ENCODE data around the gene CRIP2.

Gene CRIP2

DNA sequence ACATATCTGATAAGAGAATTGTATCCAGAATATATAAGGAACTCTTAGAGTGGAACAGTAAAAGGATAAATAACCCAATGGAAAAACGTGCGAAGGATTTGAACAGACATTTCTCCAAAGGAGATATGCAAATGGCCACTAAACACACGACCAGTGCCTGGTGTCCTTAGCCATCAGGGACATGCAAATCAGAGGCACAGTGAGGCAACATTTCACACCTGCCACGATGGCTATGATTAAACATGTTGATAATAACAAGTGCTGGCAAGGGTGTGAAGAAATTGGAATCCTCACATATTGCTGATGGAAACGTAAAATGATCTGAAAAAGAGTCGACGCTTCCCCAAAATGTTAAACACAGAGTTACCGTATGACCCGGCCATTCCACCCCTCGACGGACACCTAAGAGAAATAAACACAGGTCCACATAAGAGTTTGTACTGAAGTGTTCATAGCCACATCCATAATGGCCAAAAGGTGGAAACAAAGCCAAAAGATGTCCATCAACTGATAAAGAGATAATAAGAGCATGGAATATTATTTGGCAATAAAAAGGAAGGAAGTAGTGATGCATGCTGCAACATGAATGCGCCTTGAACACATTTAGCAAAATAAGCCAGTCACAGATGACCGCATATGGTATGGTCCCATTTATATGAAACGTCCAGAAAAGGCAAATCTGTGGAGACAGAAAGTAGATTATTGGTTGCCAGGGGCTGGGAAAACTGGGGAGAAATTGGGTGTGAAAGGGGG, 45.5 kb downstream of the CRIP2 start:
- Histone ChIP-seq H3K9me3 (ENCODE audit: control insufficient read depth, low read length) (no peaks in the 10 kb centered on the region), H3K27me3 (replicated peaks; ENCODE audit: control insufficient read depth, insufficient read depth, low read length, poor library complexity, severe bottlenecking) (no peaks in the 10 kb centered on the region)

GRCh38 chr14:105525326-105525725, 50.7 kb downstream of the CRIP2 start:
- Histone ChIP-seq H3K4me3 (ENCODE audit: insufficient read depth, low read depth, low read length, poor library complexity, severe bottlenecking) (no peak overlapping the region), H3K36me3 (ENCODE audit: control insufficient read depth, insufficient read depth, low read length) (no peaks in the 10 kb centered on the region), H3K27ac (ENCODE audit: insufficient read depth, low read length, poor library complexity, severe bottlenecking) (no peak overlapping the region), H3K9me3 (ENCODE audit: control insufficient read depth, low read length) (no peaks in the 10 kb centered on the region), H3K27me3 (replicated peaks; ENCODE audit: control insufficient read depth, insufficient read depth, low read length, poor library complexity, severe bottlenecking) (peaks cover 2% of the 10 kb centered on the region), H3K4me1 (ENCODE audit: control insufficient read depth, insufficient read depth, low read length, poor library complexity, severe bottlenecking) (peaks cover 37% of the 10 kb centered on the region)
- no peak for DNase-seq

More for the DNA sequence above, 45.5 kb downstream of the CRIP2 start:
- DNase-seq: no peak
- no peaks in the 10 kb centered on the region for H3K4me1 ChIP-seq (ENCODE audit: control insufficient read depth, insufficient read depth, low read length, poor library complexity, severe bottlenecking)
- no peak overlapping the region for H3K4me3 ChIP-seq (ENCODE audit: insufficient read depth, low read depth, low read length, poor library complexity, severe bottlenecking)
- no peaks in the 10 kb centered on the region for H3K36me3 ChIP-seq (ENCODE audit: control insufficient read depth, insufficient read depth, low read length)
- H3K27ac ChIP-seq (ENCODE audit: insufficient read depth, low read length, poor library complexity, severe bottlenecking): no peak overlapping the region

- DNase-seq: peak; percentile 25 to 35 (median 31)
- peaks cover 2% of the 10 kb centered on the region for H3K27me3 ChIP-seq (replicated peaks; ENCODE audit: control insufficient read depth, insufficient read depth, low read length, poor library complexity, severe bottlenecking)
- no peaks in the 10 kb centered on the region for H3K9me3 ChIP-seq (ENCODE audit: control insufficient read depth, low read length)
- H3K27ac ChIP-seq (ENCODE audit: insufficient read depth, low read length, poor library complexity, severe bottlenecking): no peak within 1 kb of the TSS
- H3K36me3 ChIP-seq (ENCODE audit: control insufficient read depth, insufficient read depth, low read length): no peaks in the 10 kb centered on the region
- peaks cover 37% of the 10 kb centered on the region for H3K4me1 ChIP-seq (ENCODE audit: control insufficient read depth, insufficient read depth, low read length, poor library complexity, severe bottlenecking)
- H3K4me3 ChIP-seq (ENCODE audit: insufficient read depth, low read depth, low read length, poor library complexity, severe bottlenecking): peak within 1 kb of the TSS; percentile 58
Observed at GRCh38 chr14:105525861-105526775, 51.5 kb downstream of the CRIP2 start, which contains the start of gene TMEM121. Gene TMEM121 (plus strand): TSS chr14:105526583. CDS start chr14:105528835, 2,252 bp downstream.

DNA sequence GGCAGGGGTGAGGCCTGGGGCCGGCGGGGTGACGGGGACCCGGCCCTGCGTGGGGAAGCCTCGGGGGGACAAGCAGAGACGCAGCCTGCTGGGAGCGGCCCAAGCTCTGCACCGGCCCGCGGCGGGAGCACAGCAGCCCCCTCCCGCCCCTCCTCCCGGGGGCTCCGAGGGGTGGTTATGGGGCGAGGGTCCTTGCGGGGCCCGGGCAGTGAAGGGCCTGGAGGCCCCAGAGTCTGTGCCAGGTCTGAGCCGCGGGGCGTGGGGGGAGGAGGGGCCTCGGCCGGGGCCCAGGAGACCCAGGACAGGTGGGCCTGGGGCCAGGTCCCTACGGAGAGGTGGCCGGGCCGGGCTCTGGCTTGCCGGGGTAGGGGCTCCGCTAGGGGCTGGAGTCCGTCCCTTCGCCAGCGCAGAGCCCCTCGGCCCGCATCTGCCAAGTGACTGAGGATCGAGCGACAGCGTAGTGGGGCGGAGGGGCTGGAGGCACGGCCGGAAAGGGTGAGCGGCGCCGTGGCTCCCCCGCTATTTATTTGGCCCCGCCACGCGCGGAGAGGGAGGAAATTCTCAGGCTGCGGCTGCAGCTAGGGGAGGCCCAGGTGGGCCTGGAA, 52.3 kb downstream of the CRIP2 start:
- peak overlapping the region; percentile 58 for H3K4me3 ChIP-seq (ENCODE audit: insufficient read depth, low read depth, low read length, poor library complexity, severe bottlenecking)
- H3K27ac ChIP-seq (ENCODE audit: insufficient read depth, low read length, poor library complexity, severe bottlenecking): no peak overlapping the region
- no peaks in the 10 kb centered on the region for H3K36me3 ChIP-seq (ENCODE audit: control insufficient read depth, insufficient read depth, low read length)
- H3K27me3 ChIP-seq (replicated peaks; ENCODE audit: control insufficient read depth, insufficient read depth, low read length, poor library complexity, severe bottlenecking): peaks cover 2% of the 10 kb centered on the region
- DNase-seq: no peak
- no peaks in the 10 kb centered on the region for H3K9me3 ChIP-seq (ENCODE audit: control insufficient read depth, low read length)
- H3K4me1 ChIP-seq (ENCODE audit: control insufficient read depth, insufficient read depth, low read length, poor library complexity, severe bottlenecking): peaks cover 37% of the 10 kb centered on the region

DNA sequence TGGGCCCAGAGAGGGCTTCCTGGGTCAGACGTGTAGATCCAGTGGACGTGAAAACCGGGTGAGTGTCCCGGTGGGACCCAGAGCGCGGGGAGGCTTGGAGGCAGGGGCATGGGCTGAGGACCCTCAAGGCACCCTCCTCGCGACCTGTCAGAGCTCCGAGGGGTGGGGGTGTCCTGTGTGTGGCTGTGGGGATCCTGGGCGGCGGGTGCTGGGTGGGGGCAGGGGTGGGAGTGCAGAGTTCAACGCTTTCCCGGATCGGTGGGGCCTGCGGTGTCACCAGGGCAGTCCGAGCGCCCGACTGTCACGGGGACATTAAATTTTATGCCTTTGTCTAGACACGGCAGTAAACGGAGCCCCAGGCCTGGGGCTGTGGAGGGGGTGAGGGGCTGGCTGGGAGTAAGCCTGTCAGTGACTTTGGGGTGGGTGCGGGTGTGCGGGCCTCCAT, 52.8 kb downstream of the CRIP2 start:
- no peak for DNase-seq
- H3K27me3 ChIP-seq (replicated peaks; ENCODE audit: control insufficient read depth, insufficient read depth, low read length, poor library complexity, severe bottlenecking): peaks cover 2% of the 10 kb centered on the region
- H3K36me3 ChIP-seq (ENCODE audit: control insufficient read depth, insufficient read depth, low read length): no peaks in the 10 kb centered on the region
- peaks cover 37% of the 10 kb centered on the region for H3K4me1 ChIP-seq (ENCODE audit: control insufficient read depth, insufficient read depth, low read length, poor library complexity, severe bottlenecking)
- no peak overlapping the region for H3K27ac ChIP-seq (ENCODE audit: insufficient read depth, low read length, poor library complexity, severe bottlenecking)
- H3K9me3 ChIP-seq (ENCODE audit: control insufficient read depth, low read length): no peaks in the 10 kb centered on the region
- H3K4me3 ChIP-seq (ENCODE audit: insufficient read depth, low read depth, low read length, poor library complexity, severe bottlenecking): peak overlapping the region; percentile 58

GRCh38 chr14:105527826-105528585, 53.4 kb downstream of the CRIP2 start:
- peak; percentile 61 to 67 (median 66) for DNase-seq
- Histone ChIP-seq H3K27me3 (replicated peaks; ENCODE audit: control insufficient read depth, insufficient read depth, low read length, poor library complexity, severe bottlenecking) (peaks cover 2% of the 10 kb centered on the region), H3K36me3 (ENCODE audit: control insufficient read depth, insufficient read depth, low read length) (no peaks in the 10 kb centered on the region), H3K9me3 (ENCODE audit: control insufficient read depth, low read length) (no peaks in the 10 kb centered on the region), H3K4me1 (ENCODE audit: control insufficient read depth, insufficient read depth, low read length, poor library complexity, severe bottlenecking) (peaks cover 37% of the 10 kb centered on the region), H3K27ac (ENCODE audit: insufficient read depth, low read length, poor library complexity, severe bottlenecking) (no peak overlapping the region), H3K4me3 (ENCODE audit: insufficient read depth, low read depth, low read length, poor library complexity, severe bottlenecking) (peak overlapping the region; percentile 58)

DNA sequence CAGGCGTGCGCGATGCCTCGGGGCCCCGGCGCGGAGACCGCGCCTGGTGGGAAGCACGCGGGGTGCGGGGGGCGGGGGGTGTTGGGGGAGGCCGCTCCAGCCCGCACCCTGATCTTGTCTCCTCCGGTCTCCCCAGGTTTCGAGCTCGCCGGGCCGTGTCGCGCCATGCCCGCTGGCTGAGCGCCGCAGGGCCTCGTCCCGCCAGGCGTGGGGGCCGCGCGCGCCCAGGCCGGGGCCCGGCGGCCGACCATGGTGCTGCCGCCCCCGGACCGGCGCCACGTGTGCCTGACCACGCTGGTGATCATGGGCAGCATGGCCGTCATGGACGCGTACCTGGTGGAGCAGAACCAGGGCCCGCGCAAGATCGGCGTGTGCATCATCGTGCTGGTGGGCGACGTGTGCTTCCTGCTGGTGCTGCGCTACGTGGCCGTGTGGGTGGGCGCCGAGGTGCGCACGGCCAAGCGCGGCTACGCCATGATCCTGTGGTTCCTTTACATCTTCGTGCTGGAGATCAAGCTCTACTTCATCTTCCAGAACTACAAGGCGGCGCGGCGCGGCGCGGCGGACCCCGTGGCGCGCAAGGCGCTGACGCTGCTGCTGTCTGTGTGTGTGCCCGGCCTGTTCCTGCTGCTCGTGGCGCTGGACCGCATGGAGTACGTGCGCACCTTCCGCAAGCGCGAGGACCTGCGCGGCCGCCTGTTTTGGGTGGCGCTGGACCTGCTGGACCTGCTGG, 54.1 kb downstream of the CRIP2 start:
- H3K36me3 ChIP-seq (ENCODE audit: control insufficient read depth, insufficient read depth, low read length): no peaks in the 10 kb centered on the region
- peak overlapping the region; percentile 58 for H3K4me3 ChIP-seq (ENCODE audit: insufficient read depth, low read depth, low read length, poor library complexity, severe bottlenecking)
- H3K9me3 ChIP-seq (ENCODE audit: control insufficient read depth, low read length): no peaks in the 10 kb centered on the region
- H3K27ac ChIP-seq (ENCODE audit: insufficient read depth, low read length, poor library complexity, severe bottlenecking): peak overlapping the region; percentile 37
- peaks cover 37% of the 10 kb centered on the region for H3K4me1 ChIP-seq (ENCODE audit: control insufficient read depth, insufficient read depth, low read length, poor library complexity, severe bottlenecking)
- no peak for DNase-seq
- peaks cover 2% of the 10 kb centered on the region for H3K27me3 ChIP-seq (replicated peaks; ENCODE audit: control insufficient read depth, insufficient read depth, low read length, poor library complexity, severe bottlenecking)

DNA sequence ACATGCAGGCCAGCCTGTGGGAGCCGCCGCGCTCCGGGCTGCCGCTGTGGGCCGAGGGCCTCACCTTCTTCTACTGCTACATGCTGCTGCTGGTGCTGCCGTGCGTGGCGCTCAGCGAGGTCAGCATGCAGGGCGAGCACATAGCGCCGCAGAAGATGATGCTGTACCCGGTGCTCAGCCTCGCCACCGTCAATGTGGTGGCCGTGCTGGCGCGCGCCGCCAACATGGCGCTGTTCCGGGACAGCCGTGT, 54.6 kb downstream of the CRIP2 start:
- Histone ChIP-seq H3K27me3 (replicated peaks; ENCODE audit: control insufficient read depth, insufficient read depth, low read length, poor library complexity, severe bottlenecking) (peaks cover 2% of the 10 kb centered on the region), H3K36me3 (ENCODE audit: control insufficient read depth, insufficient read depth, low read length) (no peaks in the 10 kb centered on the region), H3K4me3 (ENCODE audit: insufficient read depth, low read depth, low read length, poor library complexity, severe bottlenecking) (peak overlapping the region; percentile 54), H3K4me1 (ENCODE audit: control insufficient read depth, insufficient read depth, low read length, poor library complexity, severe bottlenecking) (peaks cover 37% of the 10 kb centered on the region), H3K27ac (ENCODE audit: insufficient read depth, low read length, poor library complexity, severe bottlenecking) (peak overlapping the region; percentile 37), H3K9me3 (ENCODE audit: control insufficient read depth, low read length) (no peaks in the 10 kb centered on the region)
- DNase-seq: no peak
